Measurements from ENCODE around the gene SCGN.

Gene SCGN

GRCh38 chr6:25670208-25670607, 18.2 kb downstream of the SCGN start:
- FAIRE-seq (no peak), DNase-seq (ENCODE audit: insufficient read length, low spot score) (no peak)
- no peak for TF ChIP-seq CTCF (IDR thresholded peaks at IDR 0.05; ENCODE audit: insufficient read depth, missing control alignments)

GRCh38 chr6:25670793-25671513, 18.9 kb downstream of the SCGN start:
- no peak for FAIRE-seq
- TF ChIP-seq CTCF (IDR thresholded peaks at IDR 0.05; ENCODE audit: insufficient read depth, missing control alignments) = peak; percentile 14
- no peak for DNase-seq (ENCODE audit: insufficient read length, low spot score)

- no peak for FAIRE-seq
These were observed 19.6 kb downstream of the SCGN start for GRCh38 chr6:25671652-25672051.

GRCh38 chr6:25675167-25675566, 23.2 kb downstream of the SCGN start:
- DNase-seq (ENCODE audit: insufficient read length, low spot score) (no peak), FAIRE-seq (no peak)
- no peak for TF ChIP-seq CTCF (IDR thresholded peaks at IDR 0.05; ENCODE audit: insufficient read depth, missing control alignments)

More at GRCh38 chr6:25671652-25672051, 19.6 kb downstream of the SCGN start:
- DNase-seq (ENCODE audit: insufficient read length, low spot score) = no peak
- no peak for TF ChIP-seq CTCF (IDR thresholded peaks at IDR 0.05; ENCODE audit: insufficient read depth, missing control alignments)

- no peak for TF ChIP-seq CTCF (IDR thresholded peaks at IDR 0.05; ENCODE audit: insufficient read depth, missing control alignments)
- DNase-seq (ENCODE audit: insufficient read length, low spot score) (no peak), FAIRE-seq (no peak)
These were observed 24.8 kb downstream of the SCGN start for GRCh38 chr6:25676775-25677174.

GRCh38 chr6:25681848-25682247, 29.8 kb downstream of the SCGN start:
- no peak for FAIRE-seq
- no peak for TF ChIP-seq CTCF (IDR thresholded peaks at IDR 0.05; ENCODE audit: insufficient read depth, missing control alignments)
- no peak for DNase-seq (ENCODE audit: insufficient read length, low spot score)

- FAIRE-seq (no peak), DNase-seq (ENCODE audit: insufficient read length, low spot score) (no peak)
- TF ChIP-seq CTCF (IDR thresholded peaks at IDR 0.05; ENCODE audit: insufficient read depth, missing control alignments) = no peak
These were observed 30.3 kb downstream of the SCGN start for GRCh38 chr6:25682324-25682723.
